GM18861 (cell line): Measurements from ENCODE around the gene GCC2.
"Not testable (repeated sequence)": the region's sequence is repeated elsewhere in the genome, so short reads cannot be mapped to it uniquely, and the experiment has no call there.

Experiments used
- ATAC-seq: cut with Tn5 transposase; IDR thresholded peaks from one replicate; pipeline ENCODE4 v1.9.1; 2021; ENCODE audit not compliant: unreplicated experiment

GCC2 gene

DNA sequence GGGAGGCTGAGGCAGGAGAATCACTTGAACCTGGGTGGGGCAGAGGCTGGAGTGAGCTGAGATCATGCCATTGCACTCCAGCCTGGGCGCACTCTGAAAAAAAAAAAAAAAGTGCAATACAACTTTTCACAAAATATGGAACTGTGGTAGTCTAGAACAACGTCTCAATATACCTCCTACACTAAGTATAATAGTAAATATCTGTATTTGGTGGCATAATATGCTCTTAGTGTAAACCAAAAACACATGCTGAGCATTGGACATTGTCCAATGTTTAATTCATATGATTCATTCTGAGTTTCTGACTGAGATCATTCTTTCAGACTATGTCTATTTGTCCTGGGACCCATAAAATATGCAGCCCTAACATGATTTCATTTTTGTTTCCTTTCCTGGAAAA, 65.5 kb downstream of the GCC2 start:
- not testable (repeated sequence) for ATAC-seq

- ATAC-seq = not testable (repeated sequence)
Measured at GRCh38 chr2:108524688-108525087, 75.7 kb downstream of the GCC2 start.

- not testable (repeated sequence) for ATAC-seq
Measured at GRCh38 chr2:108525258-108525657, 76.3 kb downstream of the GCC2 start.

DNA sequence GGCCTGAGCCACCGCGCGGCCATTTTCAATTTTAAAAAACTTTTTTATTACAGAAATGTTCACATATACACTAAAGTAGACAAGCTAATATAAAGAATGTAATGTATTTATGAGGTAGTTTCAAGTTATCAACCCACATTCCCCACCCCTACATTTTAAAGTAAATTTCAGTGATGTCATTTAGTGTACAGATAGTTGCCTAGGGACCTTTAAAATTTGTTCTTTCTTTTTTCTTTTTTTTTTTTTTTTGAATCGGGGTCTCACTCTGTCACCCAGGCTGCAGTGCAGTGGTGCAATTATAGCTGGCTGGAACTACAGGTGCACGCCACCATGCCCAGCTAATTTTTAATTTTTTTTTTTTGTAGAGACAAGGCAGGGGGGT, 82.7 kb downstream of the GCC2 start:
- ATAC-seq = no peak

DNA sequence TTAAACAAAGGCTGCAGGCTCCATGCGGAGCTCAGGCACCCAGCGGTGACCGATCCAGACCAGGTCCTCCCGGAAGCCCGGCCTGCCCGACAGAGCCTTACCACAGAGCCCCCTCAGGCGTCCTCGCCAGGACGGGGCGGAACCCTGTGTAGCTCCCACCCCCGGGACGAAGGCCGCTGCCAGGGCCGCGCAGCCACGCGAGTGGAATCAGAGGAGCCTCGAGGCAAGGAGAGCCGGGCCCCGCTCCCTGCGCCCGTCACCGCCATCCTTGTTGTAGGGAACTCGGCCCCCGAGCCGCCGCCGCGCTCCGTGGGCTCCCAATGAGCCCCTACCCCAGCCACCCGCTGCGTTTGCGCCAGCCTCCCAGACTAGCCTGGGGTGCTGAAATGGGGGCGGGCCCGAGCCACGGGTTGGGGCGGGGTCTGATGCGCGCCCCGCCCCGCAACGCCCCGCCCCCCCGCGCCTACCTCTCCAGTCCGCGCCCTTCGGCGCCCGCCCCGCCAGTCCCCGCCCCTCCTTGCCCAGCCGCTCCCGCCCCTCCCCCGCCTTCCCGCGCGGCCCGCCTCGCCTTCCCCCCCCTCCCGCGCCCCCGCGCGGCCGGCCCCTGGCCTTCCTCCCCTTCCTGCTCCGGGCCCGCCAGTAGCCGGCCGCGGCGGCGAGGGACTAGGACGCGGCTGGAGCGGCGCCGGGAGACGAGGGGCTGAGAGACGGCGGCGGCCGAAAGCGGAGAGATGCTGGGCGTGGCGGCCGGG, 85.0 kb downstream of the GCC2 start, which contains the start of gene LIMS1:
LIMS1 (plus strand) TSS at position 639 of the 752 bp plus-strand sequence; CDS start at position 732, 93 bp downstream.
- peak; percentile 82 for ATAC-seq

DNA sequence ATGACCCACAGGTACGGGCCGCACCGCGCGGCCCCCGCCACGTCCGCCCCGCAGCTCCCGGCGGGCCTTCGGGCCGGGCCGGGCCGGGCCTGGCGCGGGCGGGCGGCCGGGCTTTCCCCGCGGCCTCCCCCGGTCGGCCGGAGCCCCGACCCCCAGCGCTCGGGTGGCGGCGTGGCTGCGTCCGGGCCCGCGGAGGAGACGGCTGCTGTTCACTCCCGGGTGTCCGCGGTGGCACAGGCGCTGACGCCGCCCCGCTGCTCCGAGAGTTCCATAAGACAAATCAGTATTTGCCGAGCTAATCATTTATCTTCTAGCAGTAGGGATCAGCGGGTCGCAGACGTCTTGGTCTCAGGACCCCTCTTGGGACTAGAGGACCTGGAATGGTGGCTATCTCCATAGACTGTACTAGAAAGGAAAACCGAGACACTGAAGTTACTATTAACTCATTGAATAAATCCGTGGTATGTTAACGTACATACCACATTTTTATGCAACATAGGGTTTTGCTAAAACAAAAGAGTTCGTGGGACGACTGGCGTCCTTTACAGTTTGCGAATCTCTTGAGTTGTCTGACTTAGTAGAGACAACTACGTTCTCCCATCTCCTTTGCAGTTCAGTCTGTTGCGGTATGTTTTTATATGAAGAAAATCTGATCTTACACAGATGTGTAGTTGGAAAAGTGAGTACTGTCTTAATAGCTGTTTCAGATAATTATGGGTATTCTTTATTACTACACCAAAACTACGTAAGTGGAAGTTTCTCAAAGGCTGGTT, 85.8 kb downstream of the GCC2 start:
- peak; percentile 18 for ATAC-seq

- ATAC-seq = no peak
Measured at GRCh38 chr2:108535357-108535631, 86.3 kb downstream of the GCC2 start.

DNA sequence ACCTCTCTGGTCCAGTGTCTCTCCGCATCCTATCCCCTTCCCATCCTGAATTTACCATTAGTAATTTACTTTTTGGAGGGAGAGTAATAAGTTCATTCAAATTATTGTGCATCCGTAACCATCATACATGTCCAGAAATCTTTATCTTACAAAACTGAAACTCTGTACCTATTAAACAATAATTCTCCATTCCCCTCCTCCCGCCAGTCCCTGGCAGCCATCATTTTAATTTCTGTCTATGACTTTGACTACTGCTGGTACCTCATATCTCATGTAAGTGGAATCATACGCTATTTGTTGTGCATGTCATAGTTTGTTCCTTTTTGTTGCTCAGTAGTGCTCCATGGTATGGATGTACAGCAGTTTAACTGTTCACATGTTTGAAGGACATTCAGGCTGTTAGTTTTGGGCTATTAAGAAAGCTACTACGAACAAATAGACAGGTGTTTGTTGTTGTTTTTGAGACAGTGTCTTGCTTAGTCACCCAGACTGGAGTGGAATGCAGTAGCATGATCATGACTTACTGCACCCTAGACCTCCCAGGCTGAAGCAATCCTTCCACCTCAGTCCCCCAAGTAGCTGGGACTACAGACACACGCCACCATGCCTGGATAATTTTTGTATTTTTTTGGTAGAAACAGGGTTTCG, 87.3 kb downstream of the GCC2 start:
- ATAC-seq = no peak

- ATAC-seq = no peak
Measured at GRCh38 chr2:108536911-108537310, 87.9 kb downstream of the GCC2 start.

DNA sequence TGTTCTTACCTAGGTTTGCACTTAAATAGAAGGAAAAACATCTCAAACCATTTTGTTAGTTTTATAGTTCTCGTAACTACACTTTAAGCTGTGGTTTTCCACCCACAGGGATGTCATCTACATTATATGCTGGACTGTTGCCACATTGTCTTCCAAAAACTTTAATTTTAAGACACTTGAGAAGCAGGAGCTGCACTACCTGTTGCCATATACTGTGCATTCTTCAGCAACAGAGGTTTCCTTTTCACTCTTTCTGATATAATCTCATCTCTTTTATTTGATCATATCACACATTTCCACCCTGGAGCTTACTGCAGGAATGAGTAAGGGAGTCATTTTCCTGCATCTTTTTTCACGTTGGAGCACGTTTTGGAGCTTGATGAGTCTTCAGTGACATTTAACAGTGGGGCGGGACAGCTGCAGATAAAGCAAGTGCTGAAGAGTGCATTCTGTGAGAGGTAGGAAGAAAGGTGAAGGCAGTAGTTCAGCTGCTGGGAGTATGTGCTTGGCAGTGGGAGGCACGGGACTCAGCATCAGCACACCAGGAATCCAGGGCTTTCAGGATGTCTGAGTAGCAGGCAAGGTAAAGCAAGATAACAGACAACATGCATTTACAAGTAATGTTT, 89.1 kb downstream of the GCC2 start:
- ATAC-seq = no peak

DNA sequence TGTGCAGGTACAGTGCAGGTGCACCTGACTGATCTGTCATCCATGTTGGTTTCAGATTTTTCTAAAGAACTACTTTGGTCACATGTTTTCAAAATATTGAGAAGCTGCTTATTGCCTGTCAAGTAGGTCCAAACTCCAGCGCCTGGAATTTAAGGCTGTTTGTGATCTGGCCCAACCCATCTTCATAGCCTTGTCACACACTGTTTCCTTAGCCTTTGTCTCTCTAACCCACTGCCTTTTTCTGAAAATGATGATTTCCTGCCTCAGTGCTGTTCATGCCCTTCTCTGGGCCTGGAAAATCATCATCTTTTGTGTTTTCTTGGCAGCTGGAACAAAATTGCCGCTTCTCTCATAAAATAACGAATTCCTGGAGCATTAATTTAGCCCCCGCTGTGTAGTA, 92.4 kb downstream of the GCC2 start:
- ATAC-seq = no peak

- ATAC-seq = no peak
Measured at GRCh38 chr2:108542071-108542470, 93.1 kb downstream of the GCC2 start.

DNA sequence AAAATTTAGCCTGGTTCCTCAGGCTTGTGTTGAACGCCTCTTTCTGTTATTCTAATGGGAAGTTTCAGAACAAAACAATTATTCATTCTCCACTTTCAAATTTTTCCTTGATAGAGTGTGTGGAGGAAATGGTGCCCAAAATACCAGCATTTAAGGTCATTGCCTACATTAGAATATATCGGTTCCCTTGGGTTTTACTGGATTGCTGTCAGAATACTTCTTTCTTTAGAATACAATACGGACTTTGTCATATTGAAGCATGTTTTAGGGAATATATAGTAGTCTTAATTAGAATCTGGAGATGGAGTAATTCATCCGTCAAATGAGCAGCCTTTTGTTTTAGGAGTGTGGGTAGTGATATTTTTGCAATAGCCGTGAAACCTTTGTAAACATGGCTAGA, 98.6 kb downstream of the GCC2 start:
- no peak for ATAC-seq

DNA sequence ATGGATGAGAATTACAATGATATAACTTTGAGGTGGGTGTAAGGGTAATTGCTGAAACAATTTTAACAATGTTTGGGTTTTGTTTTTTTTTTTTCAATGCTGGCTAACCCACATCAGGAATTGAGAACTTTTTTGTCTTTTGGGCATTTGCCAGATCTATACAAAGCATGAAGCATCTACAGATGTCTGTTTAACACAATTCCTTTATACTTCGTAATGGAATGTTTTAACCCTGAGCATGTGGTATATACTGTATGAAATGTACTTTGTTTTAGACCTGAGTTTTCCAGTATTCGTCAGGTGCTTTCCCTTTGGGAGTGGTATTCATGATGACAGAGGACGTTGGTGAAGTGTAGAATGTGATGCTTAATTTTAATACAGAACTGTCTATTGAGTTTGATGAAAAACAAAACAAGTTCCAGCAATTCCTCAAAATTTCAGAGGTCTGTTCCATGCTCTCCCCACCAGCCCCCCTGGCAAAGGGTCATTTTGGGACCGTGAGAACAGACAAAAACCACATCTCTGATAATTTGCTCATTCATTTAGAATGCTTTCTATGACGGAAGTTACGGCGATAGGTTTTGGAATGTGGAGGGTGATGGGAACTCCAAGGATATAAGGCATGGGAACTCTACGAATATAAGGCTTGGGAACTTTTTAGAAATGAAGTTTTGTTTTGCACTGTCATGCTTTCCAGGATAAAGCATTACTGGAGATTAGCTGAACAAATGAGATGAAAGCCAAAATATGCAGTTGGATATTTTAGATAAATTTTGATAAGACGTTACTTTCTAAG, 99.4 kb downstream of the GCC2 start:
- no peak for ATAC-seq

GRCh38 chr2:108552566-108552965, 103.6 kb downstream of the GCC2 start:
- ATAC-seq = no peak

GRCh38 chr2:108553209-108553919, 104.4 kb downstream of the GCC2 start:
- no peak for ATAC-seq

GRCh38 chr2:108554528-108554927, 105.5 kb downstream of the GCC2 start:
- ATAC-seq = no peak

GRCh38 chr2:108555572-108555971, 106.6 kb downstream of the GCC2 start:
- no peak for ATAC-seq

DNA sequence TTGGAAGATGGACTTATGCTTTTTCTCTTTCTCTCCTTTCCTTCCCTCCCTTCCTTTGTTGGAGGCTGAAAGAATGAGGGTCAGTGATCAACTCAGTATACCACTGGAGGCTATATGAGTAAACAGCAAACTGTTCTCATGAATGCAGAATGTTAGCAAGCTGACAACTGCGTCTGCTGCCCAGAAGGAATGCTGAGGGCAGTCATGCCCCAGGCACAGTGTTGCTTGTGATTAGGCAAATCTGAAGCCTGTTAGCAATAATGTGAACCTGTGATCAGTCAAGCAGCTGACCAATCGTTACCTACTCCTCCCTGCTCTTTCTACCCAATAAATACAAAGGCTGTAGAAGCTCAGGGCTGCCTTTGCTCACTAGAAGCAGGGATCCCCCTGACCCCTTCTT, 107.6 kb downstream of the GCC2 start:
- ATAC-seq = not testable (repeated sequence)
